SK-N-SH treated with all-trans-retinoic acid at 6 μM for 48 hours (cell line): Measurements from ENCODE around the gene HOXA7.

Source experiments
- ATAC-seq: fragments of 200-7000 bp; cut with Tn5 transposase; 3 replicates; pipeline ENCODE4 v1.9.1; 2020; ENCODE audit warnings: mild to moderate bottlenecking, moderate library complexity
- ARNTL ChIP-seq: fragments of 450-650 bp; formaldehyde crosslinking; IDR thresholded peaks from 2 replicates; pipeline ENCODE4 v1.5.0; 2020; ENCODE audit warnings: low read depth, mild to moderate bottlenecking, moderate library complexity, borderline replicate concordance
- CSDC2 ChIP-seq: fragments of 250-450 bp; sonication (Bioruptor Pico); IDR thresholded peaks from 2 replicates; pipeline ENCODE4 v1.5.0; 2020; ENCODE audit warnings: mild to moderate bottlenecking, moderate library complexity
- ESRRG ChIP-seq: fragments of 250-450 bp; sonication (Bioruptor Pico); IDR thresholded peaks from 2 replicates; pipeline ENCODE4 v1.6.1; 2021; ENCODE audit warnings: mild to moderate bottlenecking
- GLIS3 ChIP-seq: fragments of 250-450 bp; sonication (Bioruptor Pico); IDR thresholded peaks from 2 replicates; pipeline ENCODE4 v1.5.0; 2020; ENCODE audit warnings: mild to moderate bottlenecking, moderate library complexity
- ISL1 ChIP-seq: fragments of 250-450 bp; sonication (Bioruptor Pico); IDR thresholded peaks from 2 replicates; pipeline ENCODE4 v2.1.2; 2022; ENCODE audit warnings: mild to moderate bottlenecking, moderate library complexity
- OSR1 ChIP-seq: fragments of 250-450 bp; sonication (Bioruptor Pico); IDR thresholded peaks from 2 replicates; pipeline ENCODE4 v1.8.0; 2022; ENCODE audit warnings: moderate library complexity, mild to moderate bottlenecking, inconsistent platforms
- PPARA ChIP-seq: fragments of 250-450 bp; sonication (Bioruptor Pico); IDR thresholded peaks from 2 replicates; pipeline ENCODE4 v1.5.0; 2020; ENCODE audit warnings: mild to moderate bottlenecking, borderline replicate concordance
- RARB ChIP-seq: fragments of 250-450 bp; sonication (Bioruptor Pico); IDR thresholded peaks from 2 replicates; pipeline ENCODE4 v1.8.0; 2021; ENCODE audit warnings: mild to moderate bottlenecking, moderate library complexity
- SNAI2 ChIP-seq: fragments of 250-450 bp; sonication (Bioruptor Pico); IDR thresholded peaks from 2 replicates; pipeline ENCODE4 v1.5.0; 2020; ENCODE audit warnings: mild to moderate bottlenecking, moderate library complexity
- TCF4 ChIP-seq: fragments of 250-450 bp; sonication (Bioruptor Pico); IDR thresholded peaks from 2 replicates; pipeline ENCODE4 v1.8.0; 2021; ENCODE audit warnings: mild to moderate bottlenecking, moderate library complexity, borderline replicate concordance
- TOX ChIP-seq: fragments of 250-450 bp; sonication (Bioruptor Pico); IDR thresholded peaks from 2 replicates; pipeline ENCODE4 v1.8.0; 2021; ENCODE audit warnings: mild to moderate bottlenecking, moderate library complexity, borderline replicate concordance
- ZFP3 ChIP-seq: fragments of 250-450 bp; sonication (Bioruptor Pico); IDR thresholded peaks from 2 replicates; pipeline ENCODE4 v1.5.0; 2020; ENCODE audit warnings: mild to moderate bottlenecking, moderate library complexity
- ZFP30 ChIP-seq: fragments of 450-650 bp; formaldehyde crosslinking; IDR thresholded peaks from 2 replicates; pipeline ENCODE4 v1.5.0; 2022; ENCODE audit warnings: mild to moderate bottlenecking, moderate library complexity
- ZNF565 ChIP-seq: fragments of 450-650 bp; formaldehyde crosslinking; conservative IDR thresholded peaks from 2 replicates; pipeline ENCODE4 v1.5.0; 2020; ENCODE audit warnings: low read depth, mild to moderate bottlenecking, moderate library complexity
- ZNF70 ChIP-seq: fragments of 450-650 bp; formaldehyde crosslinking; IDR thresholded peaks from 2 replicates; pipeline ENCODE4 v1.5.0; 2020; ENCODE audit warnings: mild to moderate bottlenecking, moderate library complexity
- ZNF8 ChIP-seq: fragments of 450-650 bp; formaldehyde crosslinking; IDR thresholded peaks from 2 replicates; pipeline ENCODE4 v1.5.0; 2020; ENCODE audit warnings: mild to moderate bottlenecking, moderate library complexity
- TF ChIP-seq, protein P1 (sequence below): fragments of 250-450 bp; sonication (Bioruptor Pico); IDR thresholded peaks from 2 replicates; pipeline ENCODE4 v1.5.1; 2021; ENCODE audit warnings: mild to moderate bottlenecking, moderate library complexity
- TF ChIP-seq, protein P2 (sequence below): fragments of 250-450 bp; sonication (Bioruptor Pico); IDR thresholded peaks from 2 replicates; pipeline ENCODE4 v1.8.0; 2020; ENCODE audit warnings: mild to moderate bottlenecking, moderate library complexity, borderline replicate concordance
- TF ChIP-seq, protein P3 (sequence below): fragments of 250-450 bp; sonication (Bioruptor Pico); IDR thresholded peaks from 2 replicates; pipeline ENCODE4 v1.5.1; 2020; ENCODE audit warnings: low read depth, mild to moderate bottlenecking, moderate library complexity
- TF ChIP-seq, protein P4 (sequence below): fragments of 250-450 bp; sonication (Bioruptor Pico); IDR thresholded peaks from 2 replicates; pipeline ENCODE4 v1.8.0; 2021; ENCODE audit warnings: low read depth, mild to moderate bottlenecking, moderate library complexity, borderline replicate concordance

Gene HOXA7

DNA sequence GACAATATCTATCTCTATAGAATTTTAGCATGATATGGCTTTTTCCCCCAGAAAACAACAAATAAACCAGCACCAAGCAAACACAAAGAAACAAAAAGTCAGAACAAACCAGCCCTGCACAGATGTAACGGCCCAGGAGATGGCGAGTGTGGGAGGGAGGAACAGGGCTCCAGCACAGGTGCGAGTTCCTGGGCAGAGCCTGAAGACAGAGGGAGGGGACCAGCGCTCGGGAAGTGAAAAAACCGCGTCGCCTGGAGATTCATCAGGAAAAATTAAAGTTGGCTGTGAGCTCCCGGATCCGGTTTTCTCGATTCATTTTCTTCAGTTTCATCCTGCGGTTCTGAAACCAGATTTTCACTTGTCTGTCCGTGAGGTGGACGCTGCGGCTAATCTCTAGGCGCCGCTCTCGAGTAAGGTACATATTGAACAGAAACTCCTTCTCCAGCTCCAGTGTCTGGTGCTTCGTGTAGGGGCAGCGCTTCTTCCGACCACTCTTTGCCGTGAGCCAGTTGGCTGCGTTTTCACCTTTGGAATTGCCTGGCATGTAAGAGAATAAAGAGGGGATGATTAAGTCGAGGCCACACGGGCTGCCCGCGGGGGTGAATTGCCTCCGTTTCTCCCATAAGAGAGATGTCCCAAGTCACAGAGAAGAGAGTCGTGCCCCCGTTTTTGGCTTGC, 15.3 kb upstream of the HOXA7 start:
- ATAC-seq: peak; percentile 18; the same call in 1 of the 3 replicates
- no peak for TF ChIP-seq GLIS3 (CRISPR knock-in tag)
- no peak for TF ChIP-seq ISL1 (CRISPR knock-in tag)
- no peak for TF ChIP-seq ESRRG (CRISPR knock-in tag)
- TF ChIP-seq, protein P1, sequence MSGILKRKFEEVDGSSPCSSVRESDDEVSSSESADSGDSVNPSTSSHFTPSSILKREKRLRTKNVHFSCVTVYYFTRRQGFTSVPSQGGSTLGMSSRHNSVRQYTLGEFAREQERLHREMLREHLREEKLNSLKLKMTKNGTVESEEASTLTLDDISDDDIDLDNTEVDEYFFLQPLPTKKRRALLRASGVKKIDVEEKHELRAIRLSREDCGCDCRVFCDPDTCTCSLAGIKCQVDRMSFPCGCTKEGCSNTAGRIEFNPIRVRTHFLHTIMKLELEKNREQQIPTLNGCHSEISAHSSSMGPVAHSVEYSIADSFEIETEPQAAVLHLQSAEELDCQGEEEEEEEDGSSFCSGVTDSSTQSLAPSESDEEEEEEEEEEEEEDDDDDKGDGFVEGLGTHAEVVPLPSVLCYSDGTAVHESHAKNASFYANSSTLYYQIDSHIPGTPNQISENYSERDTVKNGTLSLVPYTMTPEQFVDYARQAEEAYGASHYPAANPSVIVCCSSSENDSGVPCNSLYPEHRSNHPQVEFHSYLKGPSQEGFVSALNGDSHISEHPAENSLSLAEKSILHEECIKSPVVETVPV (CRISPR knock-in tag): no peak
- no peak for TF ChIP-seq ZNF565
- TF ChIP-seq RARB (CRISPR knock-in tag): no peak
- TF ChIP-seq, protein P2, sequence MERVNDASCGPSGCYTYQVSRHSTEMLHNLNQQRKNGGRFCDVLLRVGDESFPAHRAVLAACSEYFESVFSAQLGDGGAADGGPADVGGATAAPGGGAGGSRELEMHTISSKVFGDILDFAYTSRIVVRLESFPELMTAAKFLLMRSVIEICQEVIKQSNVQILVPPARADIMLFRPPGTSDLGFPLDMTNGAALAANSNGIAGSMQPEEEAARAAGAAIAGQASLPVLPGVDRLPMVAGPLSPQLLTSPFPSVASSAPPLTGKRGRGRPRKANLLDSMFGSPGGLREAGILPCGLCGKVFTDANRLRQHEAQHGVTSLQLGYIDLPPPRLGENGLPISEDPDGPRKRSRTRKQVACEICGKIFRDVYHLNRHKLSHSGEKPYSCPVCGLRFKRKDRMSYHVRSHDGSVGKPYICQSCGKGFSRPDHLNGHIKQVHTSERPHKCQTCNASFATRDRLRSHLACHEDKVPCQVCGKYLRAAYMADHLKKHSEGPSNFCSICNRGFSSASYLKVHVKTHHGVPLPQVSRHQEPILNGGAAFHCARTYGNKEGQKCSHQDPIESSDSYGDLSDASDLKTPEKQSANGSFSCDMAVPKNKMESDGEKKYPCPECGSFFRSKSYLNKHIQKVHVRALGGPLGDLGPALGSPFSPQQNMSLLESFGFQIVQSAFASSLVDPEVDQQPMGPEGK (CRISPR knock-in tag): no peak
- no peak for TF ChIP-seq ZNF70 (CRISPR knock-in tag)
- no peak for TF ChIP-seq ZFP3 (CRISPR knock-in tag)
- TF ChIP-seq TOX (CRISPR knock-in tag): no peak
- TF ChIP-seq, protein P3, sequence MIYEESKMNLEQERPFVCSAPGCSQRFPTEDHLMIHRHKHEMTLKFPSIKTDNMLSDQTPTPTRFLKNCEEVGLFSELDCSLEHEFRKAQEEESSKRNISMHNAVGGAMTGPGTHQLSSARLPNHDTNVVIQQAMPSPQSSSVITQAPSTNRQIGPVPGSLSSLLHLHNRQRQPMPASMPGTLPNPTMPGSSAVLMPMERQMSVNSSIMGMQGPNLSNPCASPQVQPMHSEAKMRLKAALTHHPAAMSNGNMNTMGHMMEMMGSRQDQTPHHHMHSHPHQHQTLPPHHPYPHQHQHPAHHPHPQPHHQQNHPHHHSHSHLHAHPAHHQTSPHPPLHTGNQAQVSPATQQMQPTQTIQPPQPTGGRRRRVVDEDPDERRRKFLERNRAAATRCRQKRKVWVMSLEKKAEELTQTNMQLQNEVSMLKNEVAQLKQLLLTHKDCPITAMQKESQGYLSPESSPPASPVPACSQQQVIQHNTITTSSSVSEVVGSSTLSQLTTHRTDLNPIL (CRISPR knock-in tag): no peak
- TF ChIP-seq SNAI2 (CRISPR knock-in tag): no peak
- TF ChIP-seq ARNTL (CRISPR knock-in tag): no peak
- no peak for TF ChIP-seq CSDC2
- TF ChIP-seq, protein P4, sequence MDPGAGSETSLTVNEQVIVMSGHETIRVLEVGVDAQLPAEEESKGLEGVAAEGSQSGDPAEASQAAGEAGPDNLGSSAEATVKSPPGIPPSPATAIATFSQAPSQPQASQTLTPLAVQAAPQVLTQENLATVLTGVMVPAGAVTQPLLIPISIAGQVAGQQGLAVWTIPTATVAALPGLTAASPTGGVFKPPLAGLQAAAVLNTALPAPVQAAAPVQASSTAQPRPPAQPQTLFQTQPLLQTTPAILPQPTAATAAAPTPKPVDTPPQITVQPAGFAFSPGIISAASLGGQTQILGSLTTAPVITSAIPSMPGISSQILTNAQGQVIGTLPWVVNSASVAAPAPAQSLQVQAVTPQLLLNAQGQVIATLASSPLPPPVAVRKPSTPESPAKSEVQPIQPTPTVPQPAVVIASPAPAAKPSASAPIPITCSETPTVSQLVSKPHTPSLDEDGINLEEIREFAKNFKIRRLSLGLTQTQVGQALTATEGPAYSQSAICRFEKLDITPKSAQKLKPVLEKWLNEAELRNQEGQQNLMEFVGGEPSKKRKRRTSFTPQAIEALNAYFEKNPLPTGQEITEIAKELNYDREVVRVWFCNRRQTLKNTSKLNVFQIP (CRISPR knock-in tag): no peak
- TF ChIP-seq OSR1 (CRISPR knock-in tag): no peak
- no peak for TF ChIP-seq PPARA (CRISPR knock-in tag)
- no peak for TF ChIP-seq ZNF8 (CRISPR knock-in tag)
- no peak for TF ChIP-seq ZFP30 (CRISPR knock-in tag)
- no peak for TF ChIP-seq TCF4 (CRISPR knock-in tag)

DNA sequence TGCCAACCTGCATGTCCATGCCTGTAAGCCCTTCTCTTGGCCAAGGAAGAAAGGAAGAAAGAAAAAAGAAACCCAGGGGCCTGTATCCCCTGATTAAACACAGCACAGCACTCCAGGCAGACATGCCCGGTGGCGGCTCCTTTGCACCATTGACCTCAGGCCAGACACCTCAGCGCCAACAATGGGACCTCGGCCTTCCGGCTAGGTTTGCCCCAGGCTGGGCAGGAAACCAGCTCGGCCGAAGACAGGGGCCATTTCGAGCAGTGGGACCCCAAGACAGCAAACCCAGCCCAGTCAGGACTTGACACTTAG, 14.8 kb upstream of the HOXA7 start:
- TF ChIP-seq, protein P3 (CRISPR knock-in tag): no peak
- TF ChIP-seq, protein P2 (CRISPR knock-in tag): no peak
- no peak for ATAC-seq
